H9 (cell line): ENCODE data around the gene TGFBR2. TPM values are rescaled to one million over a fixed set of nuclear protein-coding genes. Genes with fewer than 3 reads are reported as not detected.

Experiments used
- DNase-seq: peaks from one replicate; pipeline ENCODE4 v3.0.0-alpha.2; 2017
- H2AFZ ChIP-seq: one replicate; pipeline ENCODE4 v1.6.1; 2013; ENCODE audit warnings: mild to moderate bottlenecking, low read length, control low read depth, moderate library complexity
- H2AK5ac ChIP-seq: 2 replicates; pipeline ENCODE4 v1.6.1; 2013; ENCODE audit warnings: low read length, control low read depth, mixed read lengths; ENCODE audit not compliant: insufficient read length
- H2BK120ac ChIP-seq: one replicate; pipeline ENCODE4 v1.6.1; 2013; ENCODE audit warnings: low read depth, mild to moderate bottlenecking, low read length, control low read depth, inconsistent platforms; ENCODE audit not compliant: poor library complexity, severe bottlenecking
- H2BK12ac ChIP-seq: 2 replicates; pipeline ENCODE4 v1.6.1; 2013; ENCODE audit warnings: low read length, control low read depth, mixed read lengths, low read depth; ENCODE audit not compliant: insufficient read length
- H2BK15ac ChIP-seq: 2 replicates; pipeline ENCODE4 v1.6.1; 2013; ENCODE audit warnings: low read depth, low read length, control low read depth
- H2BK20ac ChIP-seq: one replicate; pipeline ENCODE4 v1.6.1; 2013; ENCODE audit warnings: low read depth, mild to moderate bottlenecking, low read length, control low read depth, inconsistent platforms; ENCODE audit not compliant: poor library complexity, severe bottlenecking
- H2BK5ac ChIP-seq: 2 replicates; pipeline ENCODE4 v1.6.1; 2013; ENCODE audit warnings: low read length, control low read depth, mixed read lengths; ENCODE audit not compliant: insufficient read length
- H3K14ac ChIP-seq: 2 replicates; pipeline ENCODE4 v1.6.1; 2013; ENCODE audit warnings: low read length, control low read depth; ENCODE audit not compliant: insufficient read depth
- H3K18ac ChIP-seq: 2 replicates; pipeline ENCODE4 v1.6.1; 2013; ENCODE audit warnings: low read depth, mild to moderate bottlenecking, mixed read lengths, low read length, control low read depth; ENCODE audit not compliant: insufficient read length
- H3K23ac ChIP-seq: 2 replicates; pipeline ENCODE4 v1.6.1; 2013; ENCODE audit warnings: low read length, control low read depth, mixed read lengths, low read depth; ENCODE audit not compliant: insufficient read length
- H3K23me2 ChIP-seq: 2 replicates; pipeline ENCODE4 v1.6.1; 2013; ENCODE audit warnings: low read depth, mild to moderate bottlenecking, mixed read lengths, low read length, control low read depth; ENCODE audit not compliant: insufficient read length, poor library complexity, severe bottlenecking
- H3K27ac ChIP-seq: 2 replicates; pipeline ENCODE4 v1.5.1; 2013; ENCODE audit warnings: low read length, control low read depth, mixed read lengths, low read depth; ENCODE audit not compliant: insufficient read length
- H3K27me3 ChIP-seq: 2 replicates; pipeline ENCODE4 v1.6.1; 2013; ENCODE audit warnings: low read length, control low read depth, inconsistent platforms; ENCODE audit not compliant: insufficient read depth
- H3K4ac ChIP-seq: 2 replicates; pipeline ENCODE4 v1.6.1; 2013; ENCODE audit warnings: low read depth, mild to moderate bottlenecking, control low read depth, inconsistent platforms, low read length, moderate library complexity
- H3K4me1 ChIP-seq: 2 replicates; pipeline ENCODE4 v1.6.1; 2013; ENCODE audit warnings: low read length, control low read depth, inconsistent platforms; ENCODE audit not compliant: insufficient read depth
- H3K4me2 ChIP-seq: 2 replicates; pipeline ENCODE4 v1.6.1; 2013; ENCODE audit warnings: low read length, control low read depth, mixed read lengths; ENCODE audit not compliant: insufficient read length, insufficient read depth
- H3K56ac ChIP-seq: 2 replicates; pipeline ENCODE4 v1.6.1; 2013; ENCODE audit warnings: low read depth, mild to moderate bottlenecking, mixed read lengths, low read length, control low read depth; ENCODE audit not compliant: insufficient read length
- H3K79me1 ChIP-seq: 2 replicates; pipeline ENCODE4 v1.6.1; 2013; ENCODE audit warnings: low read depth, mild to moderate bottlenecking, moderate library complexity, low read length, control low read depth, inconsistent platforms; ENCODE audit not compliant: insufficient read depth, poor library complexity, severe bottlenecking
- H3K79me2 ChIP-seq: 2 replicates; pipeline ENCODE4 v1.6.1; 2013; ENCODE audit warnings: low read length, control low read depth, inconsistent platforms; ENCODE audit not compliant: insufficient read depth
- H3K9ac ChIP-seq: 2 replicates; pipeline ENCODE4 v1.6.1; 2013; ENCODE audit warnings: low read length, control low read depth, mixed read lengths; ENCODE audit not compliant: insufficient read length; ENCODE audit errors: extremely low read depth
- H3K9me3 ChIP-seq: one replicate; pipeline ENCODE4 v1.6.1; 2013; ENCODE audit warnings: low read depth, low read length, inconsistent platforms; ENCODE audit not compliant: control insufficient read depth
- H3T11ph ChIP-seq: one replicate; pipeline ENCODE4 v1.6.1; 2013; ENCODE audit warnings: mild to moderate bottlenecking, low read length, control low read depth, inconsistent platforms
- H4K20me1 ChIP-seq: one replicate; pipeline ENCODE4 v1.6.1; 2013; ENCODE audit not compliant: control insufficient read depth, insufficient read length, insufficient read depth
- H4K5ac ChIP-seq: 2 replicates; pipeline ENCODE4 v1.6.1; 2013; ENCODE audit warnings: low read depth, mild to moderate bottlenecking, mixed read lengths, low read length, control low read depth; ENCODE audit not compliant: insufficient read length
- H4K8ac ChIP-seq: replicated peaks from 2 replicates; pipeline ENCODE4 v1.6.1; 2013; ENCODE audit warnings: low read length, control low read depth, mixed read lengths, low read depth; ENCODE audit not compliant: insufficient read length
- H4K91ac ChIP-seq: 2 replicates; pipeline ENCODE4 v1.6.1; 2013; ENCODE audit warnings: low read depth, mild to moderate bottlenecking, moderate library complexity, mixed read lengths, low read length, control low read depth; ENCODE audit not compliant: insufficient read length
- H3K27ac Mint-ChIP-seq, 3 experiments: 2 replicates in 2 of 3; 3 replicates in 1 of 3; pipeline ENCODE4 v1.8.0; 2020 to 2021; ENCODE audit warnings: mixed read lengths in 3 of 3, mild to moderate bottlenecking in 1 of 3, moderate library complexity in 1 of 3
- H3K27me3 Mint-ChIP-seq: 2 replicates; pipeline ENCODE4 v1.8.0; 2021; ENCODE audit warnings: low read depth, mild to moderate bottlenecking, moderate library complexity, mixed read lengths
- H3K36me3 Mint-ChIP-seq, 3 experiments: 2 replicates in 2 of 3; 3 replicates in 1 of 3; pipeline ENCODE4 v1.8.0; 2020 to 2021; ENCODE audit warnings: low read depth in 3 of 3, mixed read lengths in 3 of 3; ENCODE audit not compliant: insufficient read depth in 1 of 3
- H3K4me1 Mint-ChIP-seq, 2 experiments: 2 replicates each; pipeline ENCODE4 v1.8.0; 2020; ENCODE audit warnings: mixed read lengths in 2 of 2
- H3K4me3 Mint-ChIP-seq, 2 experiments: 2 replicates in 1 of 2; 3 replicates in 1 of 2; pipeline ENCODE4 v1.8.0; 2020 to 2021; ENCODE audit warnings: mild to moderate bottlenecking in 2 of 2, mixed read lengths in 2 of 2, moderate library complexity in 1 of 2
- H3K9me3 Mint-ChIP-seq, 2 experiments: 2 replicates in 1 of 2; 3 replicates in 1 of 2; pipeline ENCODE4 v1.8.0; 2020; ENCODE audit warnings: mild to moderate bottlenecking in 2 of 2, mixed read lengths in 2 of 2, moderate library complexity in 1 of 2
- CTCF ChIP-seq: fragments of 200-600 bp; sonication (generic); conservative IDR thresholded peaks from 3 replicates; pipeline ENCODE4 v1.8.0; 2021; ENCODE audit warnings: antibody characterized with exemption, mild to moderate bottlenecking
- WGBS: extraction: QIAGEN DNeasy Blood & Tissue Kit; methylation state at CpG from one replicate; pipeline ENCODE4 v1.1.7; 2013; ENCODE audit warnings: missing lambda C conversion rate, low lambda C conversion rate, mixed read lengths; ENCODE audit not compliant: insufficient read length; ENCODE audit errors: extremely low coverage; 5-methylcytosine and 5-hydroxymethylcytosine counted together
- total RNA-seq: library from RNA; stranded (reverse); gene quantifications from 2 replicates; pipeline ENCODE4 v1.2.1, GENCODE V29; 2021

TGFBR2 gene
- total RNA-seq, 1 experiment from 2014 or later, result 10.6 TPM

- Histone ChIP-seq H3K9ac (no peak overlapping the region), H3K56ac (no peak overlapping the region), H3K4me2 (no peak overlapping the region), H3K23ac (no peak overlapping the region), H4K91ac (no peak overlapping the region), H2BK5ac (no peak overlapping the region), H3K4me1 (peaks cover 6% of the 10 kb centered on the region; the same call in 1 of the 2 replicates), H2BK20ac (no peak overlapping the region), H3K27me3 (no peaks in the 10 kb centered on the region), H2BK120ac (no peak overlapping the region), H3K27ac (no peak overlapping the region), H2AK5ac (no peak overlapping the region), H3K14ac (no peak overlapping the region), H4K8ac (no peak overlapping the region), H2BK12ac (no peak overlapping the region), H3K18ac (no peak overlapping the region), H3K79me2 (no peaks in the 10 kb centered on the region), H3K23me2 (no peaks in the 10 kb centered on the region), H2AFZ (no peak overlapping the region), H4K20me1 (no peaks in the 10 kb centered on the region), H3K4ac (no peak overlapping the region), H3K79me1 (no peaks in the 10 kb centered on the region), H3T11ph (no peak overlapping the region), H3K9me3 (no peaks in the 10 kb centered on the region), H2BK15ac (no peak overlapping the region), H4K5ac (no peak overlapping the region)
- Mint-ChIP-seq H3K9me3 (no peaks in the 10 kb centered on the region), H3K27ac (peak overlapping the region in 2 of 3 experiments; percentile 62 to 76; a peak in 3 of 7 replicates), H3K4me3 (no peak overlapping the region), H3K36me3 (peaks cover 33 to 69% (median 50%) of the 10 kb centered on the region in 3 experiments), H3K4me1 (peaks cover 10 to 13% of the 10 kb centered on the region in 2 experiments), H3K27me3 (no peaks in the 10 kb centered on the region)
- no CpG with 5 or more reads among the region's 9 CpGs for WGBS
- TF ChIP-seq CTCF, result no peak
- DNase-seq, result no peak
Observed at GRCh38 chr3:30649572-30650318, 43.3 kb downstream of the TGFBR2 start.
